ENCODE measurements around the gene ADCK1.

DNA sequence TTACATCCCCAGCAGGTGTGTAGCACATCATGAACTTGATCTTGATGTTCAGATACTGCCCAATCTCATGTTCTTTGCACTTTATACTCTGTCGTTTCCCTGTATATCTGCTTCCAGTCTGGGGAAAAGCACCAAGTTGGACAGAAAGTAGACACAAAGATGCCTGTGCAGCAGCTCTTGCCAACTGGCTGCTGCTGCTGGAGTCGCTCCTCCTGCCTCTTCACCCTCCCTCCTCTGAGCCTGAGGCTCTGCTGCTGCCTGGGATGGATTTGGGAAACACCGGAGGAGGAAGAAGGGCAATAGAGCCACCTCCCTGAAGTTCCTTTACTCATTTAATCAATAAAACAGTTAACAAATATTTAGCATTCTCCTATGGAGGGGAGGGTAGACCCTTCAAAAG, 32.4 kb downstream of the ADCK1 start:
- TF ChIP-seq, protein P1, sequence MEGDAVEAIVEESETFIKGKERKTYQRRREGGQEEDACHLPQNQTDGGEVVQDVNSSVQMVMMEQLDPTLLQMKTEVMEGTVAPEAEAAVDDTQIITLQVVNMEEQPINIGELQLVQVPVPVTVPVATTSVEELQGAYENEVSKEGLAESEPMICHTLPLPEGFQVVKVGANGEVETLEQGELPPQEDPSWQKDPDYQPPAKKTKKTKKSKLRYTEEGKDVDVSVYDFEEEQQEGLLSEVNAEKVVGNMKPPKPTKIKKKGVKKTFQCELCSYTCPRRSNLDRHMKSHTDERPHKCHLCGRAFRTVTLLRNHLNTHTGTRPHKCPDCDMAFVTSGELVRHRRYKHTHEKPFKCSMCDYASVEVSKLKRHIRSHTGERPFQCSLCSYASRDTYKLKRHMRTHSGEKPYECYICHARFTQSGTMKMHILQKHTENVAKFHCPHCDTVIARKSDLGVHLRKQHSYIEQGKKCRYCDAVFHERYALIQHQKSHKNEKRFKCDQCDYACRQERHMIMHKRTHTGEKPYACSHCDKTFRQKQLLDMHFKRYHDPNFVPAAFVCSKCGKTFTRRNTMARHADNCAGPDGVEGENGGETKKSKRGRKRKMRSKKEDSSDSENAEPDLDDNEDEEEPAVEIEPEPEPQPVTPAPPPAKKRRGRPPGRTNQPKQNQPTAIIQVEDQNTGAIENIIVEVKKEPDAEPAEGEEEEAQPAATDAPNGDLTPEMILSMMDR (IDR thresholded peaks at IDR 0.05): no peak
- no peak for TF ChIP-seq POLR2A (IDR thresholded peaks at IDR 0.05)
